ENCODE measurements around the gene TFEB. TPM values are rescaled to one million over a fixed set of nuclear protein-coding genes. Genes with fewer than 3 reads are reported as not detected.

Gene TFEB
- total RNA-seq, 4 donors from 2014 or later = 24.2 to 46.7 (median 33.1) TPM

DNA sequence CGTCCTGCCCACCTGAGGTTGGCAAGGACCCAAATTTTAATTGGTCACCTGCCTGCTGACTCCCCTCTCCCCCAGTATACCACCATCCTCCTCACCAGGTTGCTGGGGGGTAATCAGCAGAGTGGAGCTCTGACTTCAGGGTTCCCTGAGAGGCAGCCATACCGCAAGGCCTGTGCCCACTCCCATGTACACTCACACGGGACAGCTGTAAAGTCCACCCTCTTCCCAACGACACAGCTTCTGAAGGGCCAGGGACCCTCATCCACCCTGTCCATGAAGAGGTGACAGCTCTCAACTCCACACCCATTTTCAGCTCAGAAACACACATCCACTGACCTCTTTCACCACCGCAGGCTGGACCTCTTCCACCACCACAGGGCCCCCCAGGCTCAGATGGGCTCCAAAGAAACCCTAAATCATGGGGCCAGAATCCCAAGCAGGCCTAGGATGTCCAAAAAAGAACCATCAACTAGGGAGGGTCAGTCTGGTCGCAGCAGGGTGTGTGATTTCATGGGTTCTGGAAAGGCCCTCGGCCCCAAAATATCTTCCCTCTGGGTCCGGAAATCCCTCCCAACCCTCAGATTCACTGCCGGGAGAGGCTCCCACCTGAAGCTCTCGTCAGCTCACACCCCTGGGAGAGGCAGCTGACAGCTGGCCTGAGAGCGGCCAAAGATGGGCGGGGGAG lies 30.0 kb downstream of the TFEB start:
- intact Hi-C loops (cut with DNase I) = loop anchor here (10.0 kb wide), 1 partner anchor 69 kb away; the partner anchor contains the start of gene FRS3
- no peak for TF ChIP-seq EP300 (IDR thresholded peaks at IDR 0.05)
- no peak for TF ChIP-seq POLR2A (IDR thresholded peaks at IDR 0.05; ENCODE audit: low read depth)
- TF ChIP-seq, protein P1, sequence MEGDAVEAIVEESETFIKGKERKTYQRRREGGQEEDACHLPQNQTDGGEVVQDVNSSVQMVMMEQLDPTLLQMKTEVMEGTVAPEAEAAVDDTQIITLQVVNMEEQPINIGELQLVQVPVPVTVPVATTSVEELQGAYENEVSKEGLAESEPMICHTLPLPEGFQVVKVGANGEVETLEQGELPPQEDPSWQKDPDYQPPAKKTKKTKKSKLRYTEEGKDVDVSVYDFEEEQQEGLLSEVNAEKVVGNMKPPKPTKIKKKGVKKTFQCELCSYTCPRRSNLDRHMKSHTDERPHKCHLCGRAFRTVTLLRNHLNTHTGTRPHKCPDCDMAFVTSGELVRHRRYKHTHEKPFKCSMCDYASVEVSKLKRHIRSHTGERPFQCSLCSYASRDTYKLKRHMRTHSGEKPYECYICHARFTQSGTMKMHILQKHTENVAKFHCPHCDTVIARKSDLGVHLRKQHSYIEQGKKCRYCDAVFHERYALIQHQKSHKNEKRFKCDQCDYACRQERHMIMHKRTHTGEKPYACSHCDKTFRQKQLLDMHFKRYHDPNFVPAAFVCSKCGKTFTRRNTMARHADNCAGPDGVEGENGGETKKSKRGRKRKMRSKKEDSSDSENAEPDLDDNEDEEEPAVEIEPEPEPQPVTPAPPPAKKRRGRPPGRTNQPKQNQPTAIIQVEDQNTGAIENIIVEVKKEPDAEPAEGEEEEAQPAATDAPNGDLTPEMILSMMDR (IDR thresholded peaks at IDR 0.05) = no peak

GRCh38 chr6:41704656-41705310 lies 30.6 kb downstream of the TFEB start:
- no peaks in the 10 kb centered on the region for H3K9me3 ChIP-seq
- H3K4me1 ChIP-seq = peaks cover 56 to 79% (median 71%) of the 10 kb centered on the region in 4 donors
- 63% methylated on average over 3 of the region's 5 CpGs for WGBS
- H3K36me3 ChIP-seq = peaks cover 0 to 9% (median 6%) of the 10 kb centered on the region in 4 donors
- H3K4me3 ChIP-seq = no peak overlapping the region
- no peak for TF ChIP-seq POLR2A (IDR thresholded peaks at IDR 0.05; ENCODE audit: low read depth)
- TF ChIP-seq EP300 (IDR thresholded peaks at IDR 0.05) = no peak
- TF ChIP-seq POLR2AphosphoS5 (IDR thresholded peaks at IDR 0.05) = no peak
- TF ChIP-seq, protein P1 (IDR thresholded peaks at IDR 0.05) = no peak
- H3K27me3 ChIP-seq = no peaks in the 10 kb centered on the region
- H3K27ac ChIP-seq (replicated peaks in 1 of 4) = peak overlapping the region; percentile 77 to 88 (median 82)
- intact Hi-C loops (cut with DNase I) = loop anchor here (10.0 kb wide), 1 partner anchor 70 kb away; the partner anchor contains the start of gene FRS3
- no peak for DNase-seq (ENCODE audit: extremely low spot score)

More for the DNA sequence above, 30.0 kb downstream of the TFEB start:
- WGBS = 60% methylated on average over 10 of the region's 12 CpGs
- DNase-seq (ENCODE audit: extremely low spot score) = no peak
- Histone ChIP-seq H3K4me3 (peak overlapping the region; percentile 0 to 24 (median 4)), H3K4me1 (peaks cover 56 to 81% (median 71%) of the 10 kb centered on the region in 4 donors), H3K27ac (replicated peaks in 1 of 4) (peak overlapping the region; percentile 77 to 88 (median 82)), H3K9me3 (no peaks in the 10 kb centered on the region), H3K36me3 (peaks cover 0 to 9% (median 6%) of the 10 kb centered on the region in 4 donors), H3K27me3 (no peaks in the 10 kb centered on the region)

DNA sequence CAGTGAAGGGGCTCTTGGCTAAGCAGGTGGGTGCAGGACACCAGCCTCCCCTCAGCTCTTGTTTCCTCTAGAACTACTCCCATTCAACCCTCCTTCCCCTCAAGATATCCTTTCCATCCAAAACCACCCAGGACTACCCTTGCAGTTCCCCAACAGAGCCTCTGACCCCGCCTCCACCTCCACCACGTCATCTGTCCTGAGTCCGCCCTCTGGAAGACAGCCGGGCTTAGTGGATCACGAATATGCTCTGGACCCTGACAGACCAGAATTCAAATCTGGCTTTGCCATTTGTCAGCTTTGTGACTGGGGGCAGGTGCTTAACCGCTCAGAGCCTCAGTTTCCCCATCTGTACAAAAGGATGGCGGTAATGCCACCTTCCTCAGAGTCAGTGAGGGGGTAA lies 31.4 kb downstream of the TFEB start:
- H3K36me3 ChIP-seq = peaks cover 0 to 9% (median 6%) of the 10 kb centered on the region in 4 donors
- TF ChIP-seq, protein P1 (IDR thresholded peaks at IDR 0.05) = no peak
- no peak for TF ChIP-seq EP300 (IDR thresholded peaks at IDR 0.05)
- peak overlapping the region in 2 of 4 donors; percentile 77 to 88 for H3K27ac ChIP-seq (replicated peaks in 1 of 4)
- DNase-seq (ENCODE audit: extremely low spot score) = no peak
- no peak overlapping the region for H3K4me3 ChIP-seq
- intact Hi-C loops (cut with DNase I) = loop anchor here (10.0 kb wide), 1 partner anchor 71 kb away; the partner anchor contains the start of gene FRS3
- WGBS = 73% methylated on average over 7 of the region's 7 CpGs
- no peaks in the 10 kb centered on the region for H3K9me3 ChIP-seq
- H3K27me3 ChIP-seq = no peaks in the 10 kb centered on the region
- H3K4me1 ChIP-seq = peaks cover 58 to 81% (median 74%) of the 10 kb centered on the region in 4 donors

DNA sequence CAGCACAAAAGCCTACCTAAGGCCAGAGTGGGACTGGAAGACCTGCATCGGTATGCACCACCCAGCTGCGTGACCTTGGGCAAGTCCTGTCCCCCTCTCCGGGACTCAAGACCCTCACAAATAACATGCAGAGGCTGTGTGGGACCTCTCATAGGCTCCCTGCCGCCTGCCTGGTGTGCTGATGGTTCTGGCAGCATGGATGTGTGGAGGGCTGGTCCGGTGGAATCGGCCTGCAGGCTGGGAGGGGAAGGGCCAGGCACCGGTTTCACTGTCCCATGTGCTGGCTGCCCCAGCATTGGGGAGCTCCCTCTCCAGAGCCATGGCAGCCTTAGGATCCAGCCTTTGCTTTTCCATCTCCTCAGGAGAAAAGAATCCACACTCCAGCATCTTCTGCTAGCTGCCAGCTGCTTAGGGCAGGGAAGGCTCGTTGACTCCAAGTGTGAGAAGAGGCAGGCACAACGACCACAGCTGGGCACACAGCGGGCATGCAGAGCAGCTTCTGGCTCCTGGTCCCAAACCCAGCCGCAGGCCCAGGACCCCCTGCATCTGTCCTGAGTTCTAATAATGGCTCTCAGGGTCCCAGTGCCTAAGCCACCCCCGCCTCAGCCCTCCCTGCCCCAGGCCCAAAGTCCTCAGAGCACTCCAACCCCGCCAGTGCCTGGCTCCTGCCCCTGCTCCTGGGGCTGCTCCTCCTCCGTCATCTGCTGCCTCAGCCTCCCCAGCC lies 32.5 kb downstream of the TFEB start:
- intact Hi-C loops (cut with DNase I) = loop anchor here (10.0 kb wide), 1 partner anchor 72 kb away; the partner anchor contains the start of gene FRS3
- Histone ChIP-seq H3K36me3 (peaks cover 0 to 9% (median 6%) of the 10 kb centered on the region in 4 donors), H3K27ac (replicated peaks in 1 of 4) (no peak overlapping the region), H3K9me3 (no peaks in the 10 kb centered on the region), H3K4me3 (no peak overlapping the region), H3K27me3 (no peaks in the 10 kb centered on the region), H3K4me1 (peaks cover 63 to 81% (median 73%) of the 10 kb centered on the region in 4 donors)
- WGBS = 96% methylated on average over 11 of the region's 14 CpGs
- DNase-seq (ENCODE audit: extremely low spot score) = no peak
- TF ChIP-seq EP300 (IDR thresholded peaks at IDR 0.05) (no peak), POLR2A (IDR thresholded peaks at IDR 0.05; ENCODE audit: low read depth) (no peak), POLR2AphosphoS5 (IDR thresholded peaks at IDR 0.05) (no peak)
- TF ChIP-seq, protein P1 (IDR thresholded peaks at IDR 0.05) = no peak

Data from esophagus muscularis mucosa (tissue), 4 donors.